Measurements from ENCODE around the gene SYNJ1. TPM values are rescaled to one million over a fixed set of nuclear protein-coding genes. Genes with fewer than 3 reads are reported as not detected.
A peak's percentile ranks its signal among the peaks of the same experiment; 100 is the strongest.

Gene SYNJ1
- total and polyA plus RNA-seq, 3 donors from 2014 or later: 20.9 to 22.7 (median 22.2) TPM

GRCh38 chr21:32658524-32658923 lies 69.3 kb downstream of the SYNJ1 start:
- H3K36me3 ChIP-seq (ENCODE audit: low read depth, missing control alignments): no peaks in the 10 kb centered on the region
- H3K27me3 ChIP-seq: no peaks in the 10 kb centered on the region
- DNase-seq: no peak
- intact Hi-C loops (cut with DNase I; ENCODE audit: low total_unique reads): no loop called here
- 97 to 98% methylated on average over 5 to 9 of the region's 9 CpGs for WGBS, 2 donors
- no peak for TF ChIP-seq CTCF (IDR thresholded peaks at IDR 0.05)
- no peak for TF ChIP-seq POLR2A (IDR thresholded peaks at IDR 0.05)
- no peaks in the 10 kb centered on the region for H3K4me1 ChIP-seq
- H3K4me3 ChIP-seq: no peak overlapping the region
- H3K27ac ChIP-seq: no peak overlapping the region
- H3K9me3 ChIP-seq: no peaks in the 10 kb centered on the region

GRCh38 chr21:32653326-32653901 lies 74.4 kb downstream of the SYNJ1 start:
- Histone ChIP-seq H3K36me3 (ENCODE audit: low read depth, missing control alignments) (no peaks in the 10 kb centered on the region), H3K27me3 (no peaks in the 10 kb centered on the region), H3K27ac (no peak overlapping the region), H3K4me1 (no peaks in the 10 kb centered on the region), H3K4me3 (no peak overlapping the region), H3K9me3 (no peaks in the 10 kb centered on the region)
- intact Hi-C loops (cut with DNase I; ENCODE audit: low total_unique reads): no loop called here
- 89 to 94% methylated on average over 2 of the region's 2 CpGs for WGBS, 2 donors
- no peak for DNase-seq
- TF ChIP-seq CTCF (IDR thresholded peaks at IDR 0.05): peak in 2 of 3 experiments; percentile 21 to 41
- no peak for TF ChIP-seq POLR2A (IDR thresholded peaks at IDR 0.05)

GRCh38 chr21:32648165-32648564 lies 79.6 kb downstream of the SYNJ1 start:
- TF ChIP-seq CTCF (IDR thresholded peaks at IDR 0.05) (no peak), POLR2A (IDR thresholded peaks at IDR 0.05) (no peak)
- no peaks in the 10 kb centered on the region for H3K9me3 ChIP-seq
- no peaks in the 10 kb centered on the region for H3K36me3 ChIP-seq (ENCODE audit: low read depth, missing control alignments)
- no peaks in the 10 kb centered on the region for H3K4me1 ChIP-seq
- intact Hi-C loops (cut with DNase I; ENCODE audit: low total_unique reads): no loop called here
- no peak overlapping the region for H3K4me3 ChIP-seq
- H3K27ac ChIP-seq: no peak overlapping the region
- DNase-seq: no peak
- no peaks in the 10 kb centered on the region for H3K27me3 ChIP-seq

GRCh38 chr21:32645261-32646182 lies 82.3 kb downstream of the SYNJ1 start:
- intact Hi-C loops (cut with DNase I; ENCODE audit: low total_unique reads): no loop called here
- peak; percentile 31 for DNase-seq
- H3K36me3 ChIP-seq (ENCODE audit: low read depth, missing control alignments): no peaks in the 10 kb centered on the region

More at GRCh38 chr21:32645261-32646182, 82.3 kb downstream of the SYNJ1 start:
- Histone ChIP-seq H3K9me3 (no peaks in the 10 kb centered on the region), H3K27ac (no peak overlapping the region), H3K27me3 (no peaks in the 10 kb centered on the region), H3K4me3 (no peak overlapping the region), H3K4me1 (no peaks in the 10 kb centered on the region)
- 54 to 58% methylated on average over 19 of the region's 19 CpGs for WGBS, 2 donors
- TF ChIP-seq CTCF (IDR thresholded peaks at IDR 0.05): no peak
- no peak for TF ChIP-seq POLR2A (IDR thresholded peaks at IDR 0.05)
